ENCODE measurements around the gene GARRE1.

- TF ChIP-seq, protein P1, sequence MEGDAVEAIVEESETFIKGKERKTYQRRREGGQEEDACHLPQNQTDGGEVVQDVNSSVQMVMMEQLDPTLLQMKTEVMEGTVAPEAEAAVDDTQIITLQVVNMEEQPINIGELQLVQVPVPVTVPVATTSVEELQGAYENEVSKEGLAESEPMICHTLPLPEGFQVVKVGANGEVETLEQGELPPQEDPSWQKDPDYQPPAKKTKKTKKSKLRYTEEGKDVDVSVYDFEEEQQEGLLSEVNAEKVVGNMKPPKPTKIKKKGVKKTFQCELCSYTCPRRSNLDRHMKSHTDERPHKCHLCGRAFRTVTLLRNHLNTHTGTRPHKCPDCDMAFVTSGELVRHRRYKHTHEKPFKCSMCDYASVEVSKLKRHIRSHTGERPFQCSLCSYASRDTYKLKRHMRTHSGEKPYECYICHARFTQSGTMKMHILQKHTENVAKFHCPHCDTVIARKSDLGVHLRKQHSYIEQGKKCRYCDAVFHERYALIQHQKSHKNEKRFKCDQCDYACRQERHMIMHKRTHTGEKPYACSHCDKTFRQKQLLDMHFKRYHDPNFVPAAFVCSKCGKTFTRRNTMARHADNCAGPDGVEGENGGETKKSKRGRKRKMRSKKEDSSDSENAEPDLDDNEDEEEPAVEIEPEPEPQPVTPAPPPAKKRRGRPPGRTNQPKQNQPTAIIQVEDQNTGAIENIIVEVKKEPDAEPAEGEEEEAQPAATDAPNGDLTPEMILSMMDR (IDR thresholded peaks at IDR 0.05; ENCODE audit: borderline replicate concordance, extremely low read depth, low read length, poor library complexity, severe bottlenecking): no peak
- TF ChIP-seq EZH2 (IDR thresholded peaks at IDR 0.05; ENCODE audit: borderline replicate concordance, low read depth, low read length, severe bottlenecking): no peak
Observed at GRCh38 chr19:34274827-34275625, 20.7 kb downstream of the GARRE1 start.
